Brain microvascular endothelial cell (primary cell): Measurements from ENCODE around the gene LIN7B.
"Not testable (repeated sequence)": the region's sequence is repeated elsewhere in the genome, so short reads cannot be mapped to it uniquely, and the experiment has no call there.

Source experiments
- DNase-seq: peaks from one replicate; pipeline ENCODE4 v3.0.0-alpha.2; 2020
- H3K27ac ChIP-seq: fragments of 250-450 bp; sonication (Bioruptor Pico); 2 replicates; pipeline ENCODE4 v1.5.1; 2020; ENCODE audit warnings: mild to moderate bottlenecking, moderate library complexity
- H3K27me3 ChIP-seq: fragments of 250-450 bp; sonication (Bioruptor Pico); replicated peaks from 2 replicates; pipeline ENCODE4 v1.5.1; 2020; ENCODE audit warnings: mild to moderate bottlenecking
- H3K36me3 ChIP-seq: fragments of 250-450 bp; sonication (Bioruptor Pico); replicated peaks from 2 replicates; pipeline ENCODE4 v1.5.1; 2020; ENCODE audit warnings: mild to moderate bottlenecking
- H3K4me3 ChIP-seq: 2 replicates; pipeline ENCODE4 v1.5.1; 2011; ENCODE audit warnings: low read depth, mild to moderate bottlenecking, control low read depth, low read length, moderate library complexity
- CTCF ChIP-seq: IDR thresholded peaks from 2 replicates; pipeline ENCODE4 v1.5.1; 2011; ENCODE audit warnings: low read depth, mild to moderate bottlenecking, moderate library complexity, low read length, control low read depth, inconsistent platforms; ENCODE audit errors: missing control alignments
- in situ Hi-C: cut with HindIII; loops from 2 replicates; pipeline ENCODE4 v1.10.0; 2017; ENCODE audit warnings: low sequenced_read_pairs, low pct_ligation_motif_present

LIN7B gene

GRCh38 chr19:49119411-49120324 is 5.5 kb downstream of the LIN7B start, which contains the start of gene PPFIA3:
Gene PPFIA3 (plus strand): TSS chr19:49119544. CDS start chr19:49127874, 8,330 bp downstream.
- no peaks in the 10 kb centered on the region for H3K27me3 ChIP-seq
- peak; percentile 38 for DNase-seq
- peak within 1 kb of the TSS; percentile 73 for H3K27ac ChIP-seq
- H3K4me3 ChIP-seq = peak within 1 kb of the TSS; percentile 68
- no peaks in the 10 kb centered on the region for H3K36me3 ChIP-seq
- in situ Hi-C loops = no loop called here
- TF ChIP-seq CTCF = no peak

DNA sequence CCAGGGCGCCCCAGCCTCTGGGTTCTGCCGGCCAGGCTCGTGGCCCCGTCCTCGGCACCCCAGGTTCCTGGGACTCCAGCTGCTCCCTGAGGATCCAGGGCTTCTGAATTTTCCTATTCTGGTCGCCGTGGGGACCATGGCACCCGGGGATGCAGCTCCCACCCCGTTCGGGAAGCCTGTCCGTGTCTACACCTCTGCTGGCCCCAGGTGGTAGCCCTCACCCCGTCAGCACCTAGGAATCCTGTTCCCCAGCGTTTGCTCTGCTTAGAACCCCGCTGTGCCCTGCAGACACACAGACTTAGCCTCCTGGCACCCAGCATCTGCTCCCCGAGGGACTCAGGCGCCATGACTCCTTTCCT is 6.1 kb downstream of the LIN7B start:
- H3K4me3 ChIP-seq = no peak overlapping the region
- no peaks in the 10 kb centered on the region for H3K36me3 ChIP-seq
- in situ Hi-C loops = no loop called here
- H3K27me3 ChIP-seq = no peaks in the 10 kb centered on the region
- TF ChIP-seq CTCF = no peak
- DNase-seq = no peak
- H3K27ac ChIP-seq = no peak overlapping the region

GRCh38 chr19:49120868-49121267 is 6.7 kb downstream of the LIN7B start:
- in situ Hi-C loops = no loop called here
- Histone ChIP-seq H3K27ac (no peak overlapping the region), H3K36me3 (no peaks in the 10 kb centered on the region), H3K27me3 (no peaks in the 10 kb centered on the region), H3K4me3 (no peak overlapping the region)
- DNase-seq = no peak
- TF ChIP-seq CTCF = no peak

GRCh38 chr19:49121841-49122240 is 7.7 kb downstream of the LIN7B start:
- in situ Hi-C loops, DNase-seq, H3K36me3 ChIP-seq, H3K27ac ChIP-seq, H3K27me3 ChIP-seq, H3K4me3 ChIP-seq: not testable (repeated sequence)

GRCh38 chr19:49123285-49123684 is 9.1 kb downstream of the LIN7B start:
- H3K27me3 ChIP-seq, H3K36me3 ChIP-seq, H3K27ac ChIP-seq, in situ Hi-C loops, DNase-seq, H3K4me3 ChIP-seq: not testable (repeated sequence)

DNA sequence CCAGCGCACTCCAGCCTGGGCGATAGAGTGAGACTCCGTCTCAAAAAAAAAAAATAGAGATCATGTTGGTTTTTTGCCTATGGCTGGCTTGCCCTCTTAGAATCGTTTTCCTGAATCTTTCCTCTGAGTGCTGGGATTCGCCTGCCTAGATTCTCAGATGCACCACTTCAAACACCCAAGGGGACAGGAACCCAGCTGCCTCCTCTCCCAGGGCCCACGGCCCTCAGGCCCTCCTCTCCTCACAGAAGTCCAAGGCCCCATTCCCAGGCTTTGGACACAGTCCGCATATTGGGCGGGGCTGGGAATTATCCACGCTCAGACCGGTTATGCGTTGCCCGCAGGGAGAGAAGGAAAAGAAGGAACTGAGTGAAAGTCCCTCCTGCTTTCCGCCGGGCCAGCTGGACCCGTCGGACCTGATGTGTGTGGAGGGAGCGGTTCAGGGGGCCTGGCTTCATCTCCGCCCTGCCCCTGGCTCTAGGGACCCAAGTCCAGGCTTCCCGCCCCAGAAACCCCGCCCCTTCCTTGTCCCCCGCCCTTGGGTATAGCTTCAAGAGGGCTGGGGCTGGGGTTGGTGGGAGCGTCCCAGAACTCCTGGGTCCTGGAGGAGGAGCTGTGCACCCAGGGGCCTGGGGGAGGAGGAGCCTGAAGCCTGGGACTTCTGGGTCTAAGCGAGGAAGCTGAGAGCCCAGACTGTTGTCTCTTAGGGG is 11.0 kb downstream of the LIN7B start:
- TF ChIP-seq CTCF = no peak
- DNase-seq = no peak
- no peaks in the 10 kb centered on the region for H3K36me3 ChIP-seq
- no peaks in the 10 kb centered on the region for H3K27me3 ChIP-seq
- in situ Hi-C loops = no loop called here
- no peak overlapping the region for H3K27ac ChIP-seq
- H3K4me3 ChIP-seq = no peak overlapping the region
